ENCODE measurements around the gene GPRIN2.

- TF ChIP-seq CTCF (conservative IDR thresholded peaks at IDR 0.05 in 1 of 2, IDR thresholded peaks at IDR 0.05 in 1 of 2; ENCODE audit: extremely low read depth in 1 of 2, insufficient read depth in 1 of 2, low read depth in 1 of 2, low read length in 2 of 2) (no peak), EZH2 (IDR thresholded peaks at IDR 0.05; ENCODE audit: borderline replicate concordance, low read length) (no peak)
Measured at GRCh38 chr10:46551701-46552525, 4.5 kb downstream of the GPRIN2 start.

All from mammary epithelial cell (primary cell).